ENCODE data around the gene ELP5.

The ELP5 gene

GRCh38 chr17:7254511-7254910, 2.5 kb downstream of the ELP5 start:
- Histone ChIP-seq H3K4me3 (ENCODE audit: low read length, poor library complexity, severe bottlenecking) (no peak overlapping the region), H3K4me1 (ENCODE audit: insufficient read depth, low read length, poor library complexity, severe bottlenecking) (peaks cover 26% of the 10 kb centered on the region), H2AFZ (ENCODE audit: low read length) (no peak overlapping the region), H3K79me2 (ENCODE audit: insufficient read depth, low read length) (peaks cover 44% of the 10 kb centered on the region), H3K4me2 (ENCODE audit: low read depth, low read length, poor library complexity, severe bottlenecking) (no peak overlapping the region), H3K9ac (ENCODE audit: low read depth, low read length, poor library complexity, severe bottlenecking) (no peak overlapping the region), H3K9me3 (ENCODE audit: insufficient read depth, low read depth, low read length) (no peaks in the 10 kb centered on the region), H4K20me1 (ENCODE audit: insufficient read depth, low read length, poor library complexity, severe bottlenecking) (peaks cover 24% of the 10 kb centered on the region), H3F3A (ENCODE audit: low read depth) (no peaks in the 10 kb centered on the region), H3K27me3 (ENCODE audit: insufficient read depth, low read length, poor library complexity, severe bottlenecking) (no peaks in the 10 kb centered on the region), H3K36me3 (ENCODE audit: insufficient read depth, low read length) (peaks cover 29% of the 10 kb centered on the region; the same call in 1 of the 2 replicates), H3K9me2 (replicated peaks; ENCODE audit: low read depth, low read length) (no peaks in the 10 kb centered on the region)
- TF ChIP-seq CTCF (conservative IDR thresholded peaks at IDR 0.05; ENCODE audit: low read length) = no peak
- no peak for TF ChIP-seq EZH2phosphoT487 (IDR thresholded peaks at IDR 0.05; ENCODE audit: borderline replicate concordance)

- no peaks in the 10 kb centered on the region for H3F3A ChIP-seq (ENCODE audit: low read depth)
- no peaks in the 10 kb centered on the region for H3K9me2 ChIP-seq (replicated peaks; ENCODE audit: low read depth, low read length)
- H3K4me1 ChIP-seq (ENCODE audit: insufficient read depth, low read length, poor library complexity, severe bottlenecking) = peaks cover 13% of the 10 kb centered on the region
- no peaks in the 10 kb centered on the region for H3K27me3 ChIP-seq (ENCODE audit: insufficient read depth, low read length, poor library complexity, severe bottlenecking)
- H3K9me3 ChIP-seq (ENCODE audit: insufficient read depth, low read depth, low read length) = no peaks in the 10 kb centered on the region
- peaks cover 25% of the 10 kb centered on the region for H3K79me2 ChIP-seq (ENCODE audit: insufficient read depth, low read length)
- H4K20me1 ChIP-seq (ENCODE audit: insufficient read depth, low read length, poor library complexity, severe bottlenecking) = peaks cover 9% of the 10 kb centered on the region
- TF ChIP-seq CTCF (conservative IDR thresholded peaks at IDR 0.05; ENCODE audit: low read length) (no peak), EZH2phosphoT487 (IDR thresholded peaks at IDR 0.05; ENCODE audit: borderline replicate concordance) (no peak)
- H3K4me3 ChIP-seq (ENCODE audit: low read length, poor library complexity, severe bottlenecking) = no peak overlapping the region
- no peak overlapping the region for H2AFZ ChIP-seq (ENCODE audit: low read length)
- H3K9ac ChIP-seq (ENCODE audit: low read depth, low read length, poor library complexity, severe bottlenecking) = no peak overlapping the region
- peaks cover 29% of the 10 kb centered on the region; the same call in 1 of the 2 replicates for H3K36me3 ChIP-seq (ENCODE audit: insufficient read depth, low read length)
- H3K4me2 ChIP-seq (ENCODE audit: low read depth, low read length, poor library complexity, severe bottlenecking) = no peak overlapping the region
Measured at GRCh38 chr17:7256766-7257456, 4.9 kb downstream of the ELP5 start.

DNA sequence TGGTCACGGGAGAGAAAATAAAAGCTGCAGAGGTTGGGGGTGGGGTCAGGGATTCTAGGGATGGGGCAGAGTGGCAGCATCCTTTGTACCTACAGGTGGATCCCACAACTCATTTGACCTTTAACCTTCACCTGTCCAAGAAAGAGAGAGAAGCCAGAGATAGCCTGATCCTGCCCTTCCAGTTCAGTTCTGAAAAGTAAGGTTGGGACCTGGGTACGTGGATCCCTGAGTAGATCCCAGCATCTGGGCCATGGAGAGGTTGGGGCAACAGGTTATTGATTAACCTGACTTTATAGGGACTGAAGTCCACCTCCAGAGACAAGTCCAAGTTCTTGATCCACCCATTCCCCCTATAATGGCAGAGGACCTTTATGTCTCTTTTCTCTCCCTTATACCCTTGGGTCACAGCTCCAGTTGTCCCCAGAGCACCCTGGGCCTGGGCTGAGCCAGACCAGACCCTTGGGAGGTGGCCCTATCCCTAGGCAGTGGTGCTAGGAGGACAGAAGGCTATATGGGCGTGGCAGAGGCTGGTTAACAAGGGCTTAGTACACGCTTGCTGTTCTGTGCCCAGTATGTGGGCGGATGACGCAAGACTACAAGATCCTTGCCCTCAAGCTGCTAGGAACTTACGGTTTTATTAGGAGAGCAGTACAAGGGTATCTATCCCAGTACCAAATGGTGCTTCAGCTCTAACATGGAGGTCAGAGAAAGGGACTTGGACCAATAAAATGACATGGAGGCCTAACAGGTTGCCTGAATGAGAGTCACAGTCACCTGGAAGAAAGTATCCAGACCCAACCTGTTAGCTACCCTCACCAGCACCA, 6.9 kb downstream of the ELP5 start:
- Histone ChIP-seq H3K27me3 (ENCODE audit: insufficient read depth, low read length, poor library complexity, severe bottlenecking) (no peaks in the 10 kb centered on the region), H3K9me3 (ENCODE audit: insufficient read depth, low read depth, low read length) (no peaks in the 10 kb centered on the region), H3K4me3 (ENCODE audit: low read length, poor library complexity, severe bottlenecking) (no peak overlapping the region), H3K79me2 (ENCODE audit: insufficient read depth, low read length) (peaks cover 11% of the 10 kb centered on the region), H3K36me3 (ENCODE audit: insufficient read depth, low read length) (peaks cover 29% of the 10 kb centered on the region; the same call in 1 of the 2 replicates), H4K20me1 (ENCODE audit: insufficient read depth, low read length, poor library complexity, severe bottlenecking) (no peaks in the 10 kb centered on the region), H3F3A (ENCODE audit: low read depth) (no peaks in the 10 kb centered on the region), H3K4me2 (ENCODE audit: low read depth, low read length, poor library complexity, severe bottlenecking) (no peak overlapping the region), H3K4me1 (ENCODE audit: insufficient read depth, low read length, poor library complexity, severe bottlenecking) (peaks cover 4% of the 10 kb centered on the region), H3K9me2 (replicated peaks; ENCODE audit: low read depth, low read length) (no peaks in the 10 kb centered on the region), H3K9ac (ENCODE audit: low read depth, low read length, poor library complexity, severe bottlenecking) (no peak overlapping the region), H2AFZ (ENCODE audit: low read length) (no peak overlapping the region)
- TF ChIP-seq CTCF (conservative IDR thresholded peaks at IDR 0.05; ENCODE audit: low read length) (no peak), EZH2phosphoT487 (IDR thresholded peaks at IDR 0.05; ENCODE audit: borderline replicate concordance) (no peak)

Data from Loucy (cell line).